GM12891 (cell line): Measurements from ENCODE around the gene IL1RAPL1.

Source experiments
- PAX5 ChIP-seq: IDR thresholded peaks from 2 replicates; pipeline ENCODE4 v1.6.1; 2011; ENCODE audit warnings: low read length, moderate library complexity, mild to moderate bottlenecking; ENCODE audit not compliant: insufficient read depth, severe bottlenecking
- POLR2A ChIP-seq: IDR thresholded peaks from 2 replicates; pipeline ENCODE4 v1.6.1; 2011; ENCODE audit warnings: low read depth, low read length, control low read depth
- POLR2AphosphoS5 ChIP-seq: IDR thresholded peaks from 2 replicates; pipeline ENCODE4 v1.6.1; 2011; ENCODE audit warnings: low read depth, low read length, control low read depth
- POU2F2 ChIP-seq: IDR thresholded peaks from 2 replicates; pipeline ENCODE4 v1.6.1; 2011; ENCODE audit warnings: low read depth, mild to moderate bottlenecking, control low read depth, low read length, moderate library complexity
- SPI1 ChIP-seq: IDR thresholded peaks from 2 replicates; pipeline ENCODE4 v1.6.1; 2011; ENCODE audit warnings: low read depth, low read length, control low read depth
- TAF1 ChIP-seq: IDR thresholded peaks from 2 replicates; pipeline ENCODE4 v1.6.1; 2011; ENCODE audit warnings: low read depth, low read length, control low read depth

DNA sequence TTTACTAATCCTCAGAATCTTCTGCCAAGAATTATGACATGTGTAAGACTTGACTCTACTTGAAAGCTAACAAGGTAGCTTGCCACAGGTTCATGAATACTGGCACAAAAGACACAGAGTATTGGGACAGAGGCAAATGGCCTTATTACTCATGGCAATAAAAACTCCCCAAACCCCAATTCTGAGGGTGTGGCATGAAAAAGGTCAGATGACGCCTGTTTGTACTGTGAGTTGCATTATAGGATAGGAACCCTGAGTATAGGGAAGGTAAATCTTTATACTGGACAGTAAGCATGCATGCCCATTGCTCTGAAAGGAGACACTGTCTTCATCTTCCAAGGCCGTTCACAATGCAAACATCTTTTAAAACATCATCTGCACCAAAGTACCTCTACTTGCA is 600.0 kb downstream of the IL1RAPL1 start:
- TF ChIP-seq POLR2A = no peak
- no peak for TF ChIP-seq POLR2AphosphoS5
- no peak for TF ChIP-seq TAF1
- TF ChIP-seq POU2F2 = no peak
- no peak for TF ChIP-seq PAX5
- TF ChIP-seq SPI1 = no peak
